ENCODE results near the gene ENDOU. TPM values are rescaled to one million over a fixed set of nuclear protein-coding genes. Genes with fewer than 3 reads are reported as not detected.
"Not testable (repeated sequence)": the region's sequence is repeated elsewhere in the genome, so short reads cannot be mapped to it uniquely, and the experiment has no call there.

The ENDOU gene
- total and polyA plus RNA-seq, 2 experiments from 2014 or later: 0.24 to 1.3 TPM

GRCh38 chr12:47672068-47672467 lies 53.2 kb downstream of the ENDOU start:
- peak in 1 of 2 donors; percentile 50 for DNase-seq (ENCODE audit: low read depth in 1 of 2, low spot score in 1 of 2)
- TF ChIP-seq CTCF (IDR thresholded peaks at IDR 0.05; ENCODE audit: low read depth, low read length): no peak
- Histone ChIP-seq H3K9me3 (ENCODE audit: low read depth) (no peaks in the 10 kb centered on the region), H3K27me3 (no peaks in the 10 kb centered on the region), H3K36me3 (peaks cover 30% of the 10 kb centered on the region), H3K4me1 (ENCODE audit: low read depth) (peaks cover 12% of the 10 kb centered on the region), H3K4me3 (no peak overlapping the region), H3K27ac (peak overlapping the region; percentile 83)

GRCh38 chr12:47667935-47668334 lies 57.4 kb downstream of the ENDOU start:
- H3K36me3 ChIP-seq: peaks cover 47% of the 10 kb centered on the region
- H3K27ac ChIP-seq; DNase-seq (ENCODE audit: low read depth in 1 of 2, low spot score in 1 of 2); H3K4me3 ChIP-seq; H3K27me3 ChIP-seq; H3K9me3 ChIP-seq (ENCODE audit: low read depth): not testable (repeated sequence)
- peaks cover 12% of the 10 kb centered on the region for H3K4me1 ChIP-seq (ENCODE audit: low read depth)

Other genes starting within 250 kb of the ENDOU start
- gene RPAP3, start 19.5 kb downstream of the ENDOU start, total RNA-seq: 13.9 and 24.9 TPM in 2 replicates
- gene RPAP3, start 19.5 kb downstream of the ENDOU start, polyA plus RNA-seq: 44.3 and 60.8 TPM in 2 replicates
- gene RAPGEF3, start 33.4 kb upstream of the ENDOU start, total RNA-seq: 3.8 and 8.8 TPM in 2 replicates
- gene RAPGEF3, start 33.4 kb upstream of the ENDOU start, polyA plus RNA-seq: 3.3 and 5.5 TPM in 2 replicates
- gene SLC48A1, start 47.7 kb upstream of the ENDOU start, total RNA-seq: 23.3 and 26.2 TPM in 2 replicates
- gene SLC48A1, start 47.7 kb upstream of the ENDOU start, polyA plus RNA-seq: 28.9 and 29.2 TPM in 2 replicates
- 43.3 and 93.0 TPM in 2 replicates for gene HDAC7, start 94.4 kb upstream of the ENDOU start, total RNA-seq
- 43.7 and 55.9 TPM in 2 replicates for gene HDAC7, start 94.4 kb upstream of the ENDOU start, polyA plus RNA-seq
- gene VDR, start 179.5 kb upstream of the ENDOU start, total RNA-seq: not detected in 2 replicates
- gene VDR, start 179.5 kb upstream of the ENDOU start, polyA plus RNA-seq: not detected in 2 replicates
- gene TMEM106C, start 238.1 kb upstream of the ENDOU start, total RNA-seq: 100 and 102 TPM in 2 replicates
- gene TMEM106C, start 238.1 kb upstream of the ENDOU start, polyA plus RNA-seq: 108 and 176 TPM in 2 replicates